Esophagus mucosa (tissue), 1 donor: ENCODE results near the gene BCLAF1. TPM values are rescaled to one million over a fixed set of nuclear protein-coding genes. Genes with fewer than 3 reads are reported as not detected.

ENCODE experiments used
- total RNA-seq: library from RNA; stranded (reverse); gene quantifications from one replicate; pipeline ENCODE4 v1.2.4, GENCODE V29; 2023
- donor health status: DM: yes; HTN: yes; CAD: no.

Gene BCLAF1
- total RNA-seq, 1 donor from 2014 or later, result 80.9 TPM

Other genes starting within 250 kb of the BCLAF1 start
- gene MTFR2, start 39.5 kb downstream of the BCLAF1 start, total RNA-seq, result 4.3 TPM